Skeletal muscle tissue (tissue), 4 donors: ENCODE results near the gene SURF4. TPM values are rescaled to one million over a fixed set of nuclear protein-coding genes. Genes with fewer than 3 reads are reported as not detected.

ENCODE experiments used
- H3K27ac ChIP-seq: one replicate; pipeline ENCODE4 v1.7.0; 2013; ENCODE audit warnings: mild to moderate bottlenecking, low read depth, low read length, inconsistent platforms
- H3K27me3 ChIP-seq, 3 donors: one replicate each; pipeline ENCODE4 v1.7.0; 2013; ENCODE audit warnings: low read length in 3 of 3; ENCODE audit not compliant: control insufficient read depth in 3 of 3, insufficient read depth in 3 of 3
- H3K36me3 ChIP-seq, 3 donors: one replicate each; pipeline ENCODE4 v1.7.0; 2013; ENCODE audit warnings: low read length in 3 of 3; ENCODE audit not compliant: control insufficient read depth in 3 of 3, insufficient read depth in 3 of 3
- H3K4me1 ChIP-seq, 3 donors: one replicate each; pipeline ENCODE4 v1.7.0; 2013; ENCODE audit warnings: low read length in 3 of 3, mild to moderate bottlenecking in 3 of 3; ENCODE audit not compliant: control insufficient read depth in 3 of 3, insufficient read depth in 3 of 3
- H3K4me3 ChIP-seq, 3 donors: one replicate each; pipeline ENCODE4 v1.7.0; 2013; ENCODE audit warnings: low read length in 3 of 3
- H3K9ac ChIP-seq, 3 donors: one replicate each; pipeline ENCODE4 v1.7.0; 2013; ENCODE audit warnings: low read length in 3 of 3, mild to moderate bottlenecking in 3 of 3, moderate library complexity in 2 of 3, low read depth in 1 of 3
- H3K9me3 ChIP-seq, 3 donors: one replicate each; pipeline ENCODE4 v1.7.0; 2013; ENCODE audit warnings: low read length in 3 of 3; ENCODE audit not compliant: control insufficient read depth in 3 of 3
- total RNA-seq: library from RNA; depleted of rRNA; stranded (reverse); fragments of >200 nt; gene quantifications from one replicate; pipeline ENCODE4 v1.2.3, GENCODE V29; 2014
- donor health status: Osteomylitis.

The SURF4 gene
- total RNA-seq, 1 donor from 2014 or later: 166 TPM

- H3K9me3 ChIP-seq: no peaks in the 10 kb centered on the region
- H3K27me3 ChIP-seq: no peaks in the 10 kb centered on the region
- H3K4me3 ChIP-seq: peak overlapping the region in 2 of 3 donors; percentile 9 to 35
- peaks cover 38 to 47% (median 39%) of the 10 kb centered on the region in 3 donors for H3K36me3 ChIP-seq
- H3K27ac ChIP-seq: no peak overlapping the region
- peaks cover 57 to 64% (median 62%) of the 10 kb centered on the region in 3 donors for H3K4me1 ChIP-seq
- H3K9ac ChIP-seq: peak overlapping the region; percentile 2 to 68 (median 30)
These were observed 7.5 kb downstream of the SURF4 start for GRCh38 chr9:133368249-133368881.

GRCh38 chr9:133367778-133368177 lies 8.1 kb downstream of the SURF4 start:
- no peaks in the 10 kb centered on the region for H3K9me3 ChIP-seq
- peaks cover 41 to 52% (median 42%) of the 10 kb centered on the region in 3 donors for H3K36me3 ChIP-seq
- no peak overlapping the region for H3K27ac ChIP-seq
- peaks cover 53 to 58% (median 57%) of the 10 kb centered on the region in 3 donors for H3K4me1 ChIP-seq
- peak overlapping the region; percentile 2 to 68 (median 30) for H3K9ac ChIP-seq
- peak overlapping the region in 2 of 3 donors; percentile 9 to 35 for H3K4me3 ChIP-seq
- H3K27me3 ChIP-seq: no peaks in the 10 kb centered on the region

DNA sequence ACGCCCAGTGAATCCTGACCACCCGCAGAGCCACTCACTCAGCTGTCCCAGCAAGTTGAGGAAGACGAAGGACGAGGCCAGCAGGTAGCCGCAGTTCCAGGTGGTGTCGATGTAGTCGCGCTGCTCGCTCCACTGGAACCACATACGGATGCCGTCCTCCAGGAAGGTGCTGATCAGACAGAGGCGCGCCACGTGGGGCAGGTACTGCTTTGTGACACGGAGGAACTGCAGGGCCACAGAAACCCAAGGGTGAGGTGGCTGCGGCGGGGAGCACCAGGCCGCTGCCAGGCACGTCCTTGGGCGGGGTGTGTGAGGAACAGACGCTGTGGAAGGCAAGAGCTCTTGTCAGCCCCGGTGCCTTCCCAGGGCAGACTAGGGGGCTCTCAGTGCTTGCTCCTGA lies 8.6 kb downstream of the SURF4 start:
- Histone ChIP-seq H3K9ac (no peak overlapping the region), H3K4me3 (no peak overlapping the region), H3K36me3 (peaks cover 42 to 56% (median 48%) of the 10 kb centered on the region in 3 donors), H3K4me1 (peaks cover 47 to 52% (median 51%) of the 10 kb centered on the region in 3 donors), H3K27me3 (no peaks in the 10 kb centered on the region), H3K27ac (no peak overlapping the region), H3K9me3 (no peaks in the 10 kb centered on the region)

DNA sequence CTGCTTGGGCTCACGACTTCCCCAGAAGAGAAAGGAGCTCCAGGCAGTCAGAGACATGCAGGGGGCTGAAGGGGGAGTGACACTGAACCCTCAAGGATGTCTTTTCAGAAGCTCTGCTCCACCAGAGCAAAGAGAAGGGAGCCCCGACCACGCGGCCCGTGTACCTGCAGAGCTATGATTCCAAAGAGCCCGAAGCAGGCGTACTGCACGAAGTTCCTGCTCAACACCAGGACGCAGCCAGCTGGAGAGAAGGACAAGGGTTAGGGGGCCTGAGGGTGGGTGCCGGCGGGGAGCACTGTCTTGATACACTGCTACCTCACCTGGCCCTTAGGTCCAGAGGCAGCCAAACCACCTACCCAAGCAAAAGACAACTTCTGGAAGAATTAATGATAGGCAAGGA lies 9.4 kb downstream of the SURF4 start:
- H3K4me1 ChIP-seq: peaks cover 39 to 45% (median 44%) of the 10 kb centered on the region in 3 donors
- peaks cover 50 to 62% (median 55%) of the 10 kb centered on the region in 3 donors for H3K36me3 ChIP-seq
- no peak overlapping the region for H3K4me3 ChIP-seq
- H3K27me3 ChIP-seq: no peaks in the 10 kb centered on the region
- H3K9me3 ChIP-seq: no peaks in the 10 kb centered on the region
- H3K9ac ChIP-seq: no peak overlapping the region
- no peak overlapping the region for H3K27ac ChIP-seq

DNA sequence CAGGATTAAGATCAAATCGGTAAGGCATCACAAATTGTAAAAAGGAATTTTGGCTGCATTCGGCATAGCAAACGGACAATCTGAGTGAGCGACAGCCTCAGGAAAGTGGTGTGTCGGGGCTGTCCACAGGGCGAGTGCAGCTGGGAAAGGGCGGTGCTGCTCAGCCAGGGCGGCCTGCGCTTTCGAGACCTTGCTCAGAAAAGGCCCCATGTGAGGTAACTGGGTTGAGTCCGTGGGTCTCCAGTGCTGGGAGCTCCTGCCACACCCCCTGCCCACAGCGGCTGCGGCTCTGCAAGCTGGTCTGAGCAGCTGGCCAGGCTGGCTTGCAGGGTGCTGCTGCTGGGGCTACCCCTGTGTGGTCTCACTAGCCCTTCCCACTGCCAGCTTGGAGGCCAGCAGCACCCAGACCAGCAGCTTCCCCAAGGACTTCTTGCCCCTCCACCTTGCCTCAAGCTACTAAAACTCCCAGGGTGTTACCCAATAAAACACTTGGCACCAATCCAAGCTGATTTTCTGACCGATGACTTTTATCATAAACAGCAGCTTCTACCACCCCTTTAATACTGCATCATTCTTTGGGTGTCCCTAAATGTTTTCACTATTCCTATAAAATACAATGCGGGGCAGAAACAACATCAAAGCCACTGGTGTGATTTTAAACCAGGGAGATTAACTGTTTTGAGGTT lies 13.4 kb downstream of the SURF4 start:
- H3K9ac ChIP-seq: peak overlapping the region in 1 of 3 donors; percentile 21
- H3K4me1 ChIP-seq: peaks cover 6 to 21% (median 16%) of the 10 kb centered on the region in 3 donors
- no peak overlapping the region for H3K27ac ChIP-seq
- H3K9me3 ChIP-seq: no peaks in the 10 kb centered on the region
- no peaks in the 10 kb centered on the region for H3K27me3 ChIP-seq
- peaks cover 68 to 72% (median 70%) of the 10 kb centered on the region in 3 donors for H3K36me3 ChIP-seq
- no peak overlapping the region for H3K4me3 ChIP-seq

DNA sequence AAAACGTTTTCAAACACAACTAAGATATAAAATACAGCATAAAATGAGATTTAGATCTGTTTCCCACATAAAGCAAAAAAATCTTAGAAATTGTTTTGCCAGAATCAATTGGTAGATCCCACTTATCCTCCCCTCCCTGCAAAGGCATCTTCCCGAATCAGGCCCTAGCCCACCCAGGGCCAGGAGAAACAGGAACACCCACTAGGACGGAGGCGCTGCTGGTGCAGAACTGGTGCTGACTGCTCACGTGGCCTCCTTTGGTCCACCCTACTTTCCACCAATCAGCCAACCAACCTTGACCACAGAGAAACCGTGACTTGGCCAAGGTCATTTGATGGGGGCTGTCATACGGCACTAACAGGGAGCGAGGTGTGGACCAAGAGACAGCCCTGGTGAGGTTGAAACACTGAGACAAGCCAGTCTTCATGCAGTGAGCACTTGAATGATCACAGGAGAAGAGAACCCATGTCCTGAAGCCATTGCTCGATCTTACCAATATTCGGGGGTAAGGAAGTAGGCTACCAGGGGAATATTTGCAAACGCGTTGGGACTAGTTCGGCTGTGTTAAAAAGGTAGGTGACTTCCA lies 14.3 kb downstream of the SURF4 start:
- H3K27me3 ChIP-seq: no peaks in the 10 kb centered on the region
- H3K9me3 ChIP-seq: no peaks in the 10 kb centered on the region
- H3K9ac ChIP-seq: no peak overlapping the region
- peaks cover 63 to 65% (median 63%) of the 10 kb centered on the region in 3 donors for H3K36me3 ChIP-seq
- H3K27ac ChIP-seq: no peak overlapping the region
- H3K4me3 ChIP-seq: no peak overlapping the region
- H3K4me1 ChIP-seq: peaks cover 11 to 24% (median 20%) of the 10 kb centered on the region in 3 donors

- Histone ChIP-seq H3K36me3 (peaks cover 54 to 56% (median 54%) of the 10 kb centered on the region in 3 donors), H3K4me1 (peaks cover 13 to 28% (median 23%) of the 10 kb centered on the region in 3 donors), H3K9ac (no peak overlapping the region), H3K4me3 (no peak overlapping the region), H3K27ac (no peak overlapping the region), H3K9me3 (no peaks in the 10 kb centered on the region), H3K27me3 (no peaks in the 10 kb centered on the region)
These were observed 15.2 kb downstream of the SURF4 start for GRCh38 chr9:133360400-133361393.

GRCh38 chr9:133359399-133360175 lies 16.3 kb downstream of the SURF4 start:
- H3K36me3 ChIP-seq: peaks cover 46 to 47% (median 46%) of the 10 kb centered on the region in 3 donors
- no peak overlapping the region for H3K4me3 ChIP-seq
- H3K4me1 ChIP-seq: peaks cover 24 to 39% (median 34%) of the 10 kb centered on the region in 3 donors
- no peaks in the 10 kb centered on the region for H3K27me3 ChIP-seq
- no peak overlapping the region for H3K27ac ChIP-seq
- peak overlapping the region in 1 of 3 donors; percentile 25 for H3K9ac ChIP-seq
- no peaks in the 10 kb centered on the region for H3K9me3 ChIP-seq

- H3K4me3 ChIP-seq: peak overlapping the region; percentile 65 to 81 (median 76)
- peak overlapping the region in 2 of 3 donors; percentile 36 to 82 for H3K9ac ChIP-seq
- peaks cover 46 to 54% (median 47%) of the 10 kb centered on the region in 3 donors for H3K36me3 ChIP-seq
- no peaks in the 10 kb centered on the region for H3K9me3 ChIP-seq
- H3K4me1 ChIP-seq: peaks cover 26 to 46% (median 35%) of the 10 kb centered on the region in 3 donors
- H3K27ac ChIP-seq: no peak overlapping the region
- no peaks in the 10 kb centered on the region for H3K27me3 ChIP-seq
These were observed 18.2 kb downstream of the SURF4 start for GRCh38 chr9:133357656-133358055.
